ENCODE data around the gene INPP5D.
"Not testable (repeated sequence)": the region's sequence is repeated elsewhere in the genome, so short reads cannot be mapped to it uniquely, and the experiment has no call there.

The INPP5D gene

GRCh38 chr2:233053928-233054784 lies 6.0 kb upstream of the INPP5D start:
- DNase-seq = peak; percentile 36

- no peak for DNase-seq
These were observed 4.8 kb upstream of the INPP5D start for GRCh38 chr2:233055362-233055761.

GRCh38 chr2:233056961-233057605 lies 3.1 kb upstream of the INPP5D start:
- DNase-seq = no peak

GRCh38 chr2:233058717-233059546 lies 1.2 kb upstream of the INPP5D start:
- no peak for DNase-seq

- DNase-seq = no peak
These were observed 670 bp upstream of the INPP5D start for GRCh38 chr2:233059547-233059796.

- DNase-seq = no peak
These were observed 398 bp downstream of the INPP5D start for GRCh38 chr2:233060501-233060979.

- DNase-seq = no peak
These were observed 943 bp downstream of the INPP5D start for GRCh38 chr2:233060980-233061590.

- no peak for DNase-seq
These were observed 1.7 kb downstream of the INPP5D start for GRCh38 chr2:233061591-233062450.

- DNase-seq = no peak
These were observed 2.3 kb downstream of the INPP5D start for GRCh38 chr2:233062451-233062850.

- DNase-seq = no peak
These were observed 2.8 kb downstream of the INPP5D start for GRCh38 chr2:233062946-233063268.

GRCh38 chr2:233063269-233063975 lies 3.3 kb downstream of the INPP5D start:
- DNase-seq = no peak

GRCh38 chr2:233063976-233064411 lies 3.9 kb downstream of the INPP5D start:
- DNase-seq = no peak

- DNase-seq = no peak
These were observed 4.5 kb downstream of the INPP5D start for GRCh38 chr2:233064530-233065199.

- not testable (repeated sequence) for DNase-seq
These were observed 5.1 kb downstream of the INPP5D start for GRCh38 chr2:233065200-233065589.

- DNase-seq = no peak
These were observed 5.9 kb downstream of the INPP5D start for GRCh38 chr2:233065954-233066470.

- no peak for DNase-seq
These were observed 8.7 kb downstream of the INPP5D start for GRCh38 chr2:233068762-233069418.

GRCh38 chr2:233072838-233073237 lies 12.7 kb downstream of the INPP5D start:
- no peak for DNase-seq

- no peak for DNase-seq
These were observed 14.0 kb downstream of the INPP5D start for GRCh38 chr2:233074106-233074505.

GRCh38 chr2:233075141-233075965 lies 15.2 kb downstream of the INPP5D start:
- no peak for DNase-seq
